Esophagus muscularis mucosa (tissue), 3 donors: ENCODE measurements around the gene OPRL1.

Experiments
- CTCF ChIP-seq, 3 experiments: fragments of 200-600 bp in 2 of 3; fragments of 450-650 bp in 1 of 3; sonication (generic) in 2 of 3; IDR thresholded peaks; one replicate each; pipeline ENCODE4 v1.5.1; 2017 to 2019; ENCODE audit warnings: antibody characterized with exemption in 3 of 3, mild to moderate bottlenecking in 2 of 3, moderate library complexity in 1 of 3
- POLR2A ChIP-seq: fragments of 450-650 bp; IDR thresholded peaks from one replicate; pipeline ENCODE4 v1.6.1; 2017; ENCODE audit warnings: antibody characterized with exemption, moderate library complexity, mild to moderate bottlenecking, low read depth

- TF ChIP-seq CTCF (IDR thresholded peaks at IDR 0.05): no peak
- TF ChIP-seq POLR2A: no peak
Measured at GRCh38 chr20:64146301-64146935, 66.5 kb downstream of the OPRL1 start.
